GOT3 (cell line): ENCODE measurements around the gene NBPF6.
"Not testable (repeated sequence)": the region's sequence is repeated elsewhere in the genome, so short reads cannot be mapped to it uniquely, and the experiment has no call there.

Source experiments
- DNase-seq: peaks from one replicate; lab custom pipeline; 2025; ENCODE audit warnings: mixed read lengths; lab: John Stamatoyannopoulos, UW

The NBPF6 gene

GRCh38 chr1:108496856-108497255 lies 46.7 kb downstream of the NBPF6 start:
- not testable (repeated sequence) for DNase-seq

- DNase-seq: no peak
Measured at GRCh38 chr1:108502138-108502537, 52.0 kb downstream of the NBPF6 start.

- no peak for DNase-seq
Measured at GRCh38 chr1:108502624-108503023, 52.5 kb downstream of the NBPF6 start.

GRCh38 chr1:108503062-108503733 lies 53.1 kb downstream of the NBPF6 start:
- DNase-seq: no peak

GRCh38 chr1:108504447-108504846 lies 54.3 kb downstream of the NBPF6 start:
- no peak for DNase-seq

GRCh38 chr1:108505763-108506070 lies 55.6 kb downstream of the NBPF6 start:
- no peak for DNase-seq

- DNase-seq: no peak
Measured at GRCh38 chr1:108511764-108512163, 61.6 kb downstream of the NBPF6 start.

- DNase-seq: no peak
Measured at GRCh38 chr1:108512239-108513043, 62.3 kb downstream of the NBPF6 start.

GRCh38 chr1:108513044-108513415 lies 62.9 kb downstream of the NBPF6 start:
- DNase-seq: no peak

GRCh38 chr1:108513914-108514313 lies 63.8 kb downstream of the NBPF6 start:
- not testable (repeated sequence) for DNase-seq

GRCh38 chr1:108517301-108517897 lies 67.3 kb downstream of the NBPF6 start:
- not testable (repeated sequence) for DNase-seq
